ENCODE data around the gene YEATS2.

DNA sequence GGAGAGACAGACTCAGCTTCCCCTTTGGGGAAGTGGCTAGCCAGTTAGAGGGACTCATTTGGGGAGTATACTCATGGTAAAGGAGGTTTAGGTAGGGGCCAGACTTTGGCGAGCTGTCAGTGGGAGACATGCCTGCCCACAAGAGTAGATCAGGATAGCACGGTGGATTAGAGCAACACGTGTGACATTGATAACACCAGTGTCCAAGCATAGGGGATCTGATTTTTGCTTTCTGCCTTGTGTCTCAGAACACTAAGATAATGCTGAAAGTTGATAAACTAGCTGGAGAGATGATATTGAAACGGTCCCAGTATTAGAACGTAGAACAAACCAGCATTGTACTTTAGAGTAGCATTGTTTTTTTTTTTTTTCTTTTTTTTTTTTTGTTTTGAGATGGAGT lies 101.9 kb downstream of the YEATS2 start:
- TF ChIP-seq, protein P1, sequence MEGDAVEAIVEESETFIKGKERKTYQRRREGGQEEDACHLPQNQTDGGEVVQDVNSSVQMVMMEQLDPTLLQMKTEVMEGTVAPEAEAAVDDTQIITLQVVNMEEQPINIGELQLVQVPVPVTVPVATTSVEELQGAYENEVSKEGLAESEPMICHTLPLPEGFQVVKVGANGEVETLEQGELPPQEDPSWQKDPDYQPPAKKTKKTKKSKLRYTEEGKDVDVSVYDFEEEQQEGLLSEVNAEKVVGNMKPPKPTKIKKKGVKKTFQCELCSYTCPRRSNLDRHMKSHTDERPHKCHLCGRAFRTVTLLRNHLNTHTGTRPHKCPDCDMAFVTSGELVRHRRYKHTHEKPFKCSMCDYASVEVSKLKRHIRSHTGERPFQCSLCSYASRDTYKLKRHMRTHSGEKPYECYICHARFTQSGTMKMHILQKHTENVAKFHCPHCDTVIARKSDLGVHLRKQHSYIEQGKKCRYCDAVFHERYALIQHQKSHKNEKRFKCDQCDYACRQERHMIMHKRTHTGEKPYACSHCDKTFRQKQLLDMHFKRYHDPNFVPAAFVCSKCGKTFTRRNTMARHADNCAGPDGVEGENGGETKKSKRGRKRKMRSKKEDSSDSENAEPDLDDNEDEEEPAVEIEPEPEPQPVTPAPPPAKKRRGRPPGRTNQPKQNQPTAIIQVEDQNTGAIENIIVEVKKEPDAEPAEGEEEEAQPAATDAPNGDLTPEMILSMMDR (conservative IDR thresholded peaks at IDR 0.05; ENCODE audit: low read depth, low read length) = no peak
- TF ChIP-seq MXI1 (IDR thresholded peaks at IDR 0.05; ENCODE audit: borderline replicate concordance, low read depth, low read length) (no peak), POLR2A (IDR thresholded peaks at IDR 0.05; ENCODE audit: low read depth, low read length) (no peak), RCOR1 (IDR thresholded peaks at IDR 0.05; ENCODE audit: insufficient replicate concordance, low read length) (no peak), MAFK (IDR thresholded peaks at IDR 0.05; ENCODE audit: low read depth, low read length) (no peak), CEBPB (IDR thresholded peaks at IDR 0.05; ENCODE audit: low read depth, low read length) (no peak), RFX5 (IDR thresholded peaks at IDR 0.05; ENCODE audit: low read depth, low read length) (no peak)
- TF ChIP-seq, protein P2, sequence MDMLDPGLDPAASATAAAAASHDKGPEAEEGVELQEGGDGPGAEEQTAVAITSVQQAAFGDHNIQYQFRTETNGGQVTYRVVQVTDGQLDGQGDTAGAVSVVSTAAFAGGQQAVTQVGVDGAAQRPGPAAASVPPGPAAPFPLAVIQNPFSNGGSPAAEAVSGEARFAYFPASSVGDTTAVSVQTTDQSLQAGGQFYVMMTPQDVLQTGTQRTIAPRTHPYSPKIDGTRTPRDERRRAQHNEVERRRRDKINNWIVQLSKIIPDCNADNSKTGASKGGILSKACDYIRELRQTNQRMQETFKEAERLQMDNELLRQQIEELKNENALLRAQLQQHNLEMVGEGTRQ (IDR thresholded peaks at IDR 0.05; ENCODE audit: low read depth, low read length) = no peak

All from IMR-90 (cell line).